Measurements from ENCODE around the gene POLR2E. TPM values are rescaled to one million over a fixed set of nuclear protein-coding genes. Genes with fewer than 3 reads are reported as not detected.

POLR2E gene
- total and polyA plus RNA-seq, 9 of the 15 experiments (the other 6 are each of a cell fraction or from before 2014, with no cell fraction given): 3.4 to 413 (median 244) TPM

- no peak for ATAC-seq
- intact Hi-C loops (cut with micrococcal nuclease) (no loop called here), in situ Hi-C loops (cut with MboI) (no loop called here)
- H4K20me1 ChIP-seq (replicated peaks; ENCODE audit: control insufficient read depth, insufficient read depth, low read length): 0 out of 2 replicates have a peak, but pooled peaks cover 3% of the 10 kb centered on the region
- no peak overlapping the region for H3K9ac ChIP-seq (ENCODE audit: insufficient read depth in 1 of 2, low read depth in 2 of 2, low read length in 2 of 2)
- CTCF ChIA-PET (ENCODE audit: low intra/inter-chr PET ratio): no interaction called here
- peaks cover 32 to 83% of the 10 kb centered on the region in 2 experiments for H3K4me1 ChIP-seq (replicated peaks in 1 of 2; ENCODE audit: control insufficient read depth in 2 of 2, insufficient read depth in 2 of 2, low read length in 2 of 2)
- no peaks in the 10 kb centered on the region for H3K9me3 ChIP-seq (replicated peaks; ENCODE audit: control insufficient read depth, insufficient read depth, low read depth, low read length)
- no peaks in the 10 kb centered on the region for H3K79me2 ChIP-seq (ENCODE audit: control insufficient read depth, insufficient read depth, low read length)
- H3K9me1 ChIP-seq (ENCODE audit: control insufficient read depth, insufficient read depth, low read length): no peaks in the 10 kb centered on the region
- no peak overlapping the region for H3K4me2 ChIP-seq (ENCODE audit: insufficient read depth, low read length)
- no TSS peak for BruUV-seq (replicated peaks)
- H3K4me3 ChIP-seq: no peak overlapping the region
- POLR2A ChIA-PET: interaction anchor here (0.6 kb wide), 1 partner anchor 27 kb away, joined by 3 read pairs; no protein-coding TSS in a partner anchor
- H3K36me3 ChIP-seq (ENCODE audit: control insufficient read depth, insufficient read depth, low read length): peaks cover 4% of the 10 kb centered on the region; the same call in 1 of the 3 replicates
- no peak for TF ChIP-seq NRF1 (conservative IDR thresholded peaks at IDR 0.05 in 1 of 2, IDR thresholded peaks at IDR 0.05 in 1 of 2)
- no peak for TF ChIP-seq ZNF318 (IDR thresholded peaks at IDR 0.05; ENCODE audit: borderline replicate concordance in 1 of 2, low read depth in 1 of 2)
- 0 out of 2 replicates have a peak, but pooled peaks have one; percentile 1 for TF ChIP-seq ZBTB7A (IDR thresholded peaks at IDR 0.05; ENCODE audit: borderline replicate concordance, control insufficient read depth, low read depth, low read length)
- TF ChIP-seq NFYB (IDR thresholded peaks at IDR 0.05; ENCODE audit: extremely low read depth, insufficient read length): no peak
- TF ChIP-seq SNIP1 (IDR thresholded peaks at IDR 0.05; ENCODE audit: low read depth): no peak
- TF ChIP-seq MAX (CRISPR knock-in tag; IDR thresholded peaks at IDR 0.05): no peak
- H3K27me3 ChIP-seq (ENCODE audit: control insufficient read depth in 2 of 2, insufficient read depth in 2 of 2, low read length in 2 of 2): no peaks in the 10 kb centered on the region
- no peak for DNase-seq (ENCODE audit: extremely low read depth in 1 of 4, low spot score in 3 of 4)
- no peak overlapping the region for H2AFZ ChIP-seq (ENCODE audit: low read depth, low read length)
- H3K27ac ChIP-seq (ENCODE audit: extremely low read depth, low read depth, low read length): no peak overlapping the region
- FAIRE-seq: no peak
- 84% methylated on average over 13 of the region's 21 CpGs for WGBS (ENCODE audit: insufficient coverage, low coverage, missing lambda C conversion rate)
Observed at GRCh38 chr19:1070576-1070930, 24.6 kb downstream of the POLR2E start.

Measured in K562 (cell line).